HG03108 (cell line): ENCODE results near the gene CLCN4.

Source experiments
- ATAC-seq: cut with Tn5 transposase; IDR thresholded peaks from one replicate; pipeline ENCODE4 v1.9.1; 2021; ENCODE audit warnings: moderate library complexity; ENCODE audit not compliant: unreplicated experiment

The CLCN4 gene

GRCh38 chrX:10193587-10193986 lies 36.8 kb downstream of the CLCN4 start:
- ATAC-seq: no peak

- ATAC-seq: no peak
Measured at GRCh38 chrX:10195425-10195824, 38.6 kb downstream of the CLCN4 start.

- no peak for ATAC-seq
Measured at GRCh38 chrX:10195947-10196346, 39.2 kb downstream of the CLCN4 start.

GRCh38 chrX:10197279-10198210 lies 40.8 kb downstream of the CLCN4 start:
- ATAC-seq: no peak

GRCh38 chrX:10198254-10198653 lies 41.5 kb downstream of the CLCN4 start:
- ATAC-seq: no peak

GRCh38 chrX:10199212-10199611 lies 42.4 kb downstream of the CLCN4 start:
- ATAC-seq: no peak

GRCh38 chrX:10203617-10204016 lies 46.8 kb downstream of the CLCN4 start:
- no peak for ATAC-seq

GRCh38 chrX:10206317-10206716 lies 49.5 kb downstream of the CLCN4 start:
- no peak for ATAC-seq

GRCh38 chrX:10208281-10208856 lies 51.6 kb downstream of the CLCN4 start:
- no peak for ATAC-seq

- ATAC-seq: no peak
Measured at GRCh38 chrX:10208953-10209352, 52.2 kb downstream of the CLCN4 start.

GRCh38 chrX:10212395-10212794 lies 55.6 kb downstream of the CLCN4 start:
- ATAC-seq: no peak

- no peak for ATAC-seq
Measured at GRCh38 chrX:10213716-10214115, 56.9 kb downstream of the CLCN4 start.

- ATAC-seq: no peak
Measured at GRCh38 chrX:10216208-10216607, 59.4 kb downstream of the CLCN4 start.

GRCh38 chrX:10217198-10217597 lies 60.4 kb downstream of the CLCN4 start:
- no peak for ATAC-seq

GRCh38 chrX:10221651-10222050 lies 64.9 kb downstream of the CLCN4 start:
- no peak for ATAC-seq

- no peak for ATAC-seq
Measured at GRCh38 chrX:10223276-10223675, 66.5 kb downstream of the CLCN4 start.

GRCh38 chrX:10223781-10224180 lies 67.0 kb downstream of the CLCN4 start:
- no peak for ATAC-seq

GRCh38 chrX:10230222-10230621 lies 73.4 kb downstream of the CLCN4 start:
- no peak for ATAC-seq

- ATAC-seq: no peak
Measured at GRCh38 chrX:10231461-10231860, 74.7 kb downstream of the CLCN4 start.

GRCh38 chrX:10233173-10233572 lies 76.4 kb downstream of the CLCN4 start:
- no peak for ATAC-seq

- no peak for ATAC-seq
Measured at GRCh38 chrX:10233696-10234095, 76.9 kb downstream of the CLCN4 start.

- no peak for ATAC-seq
Measured at GRCh38 chrX:10235851-10236250, 79.1 kb downstream of the CLCN4 start.
